Measurements from ENCODE around the gene TAF1B. TPM values are rescaled to one million over a fixed set of nuclear protein-coding genes. Genes with fewer than 3 reads are reported as not detected.

The TAF1B gene
- total RNA-seq, 1 experiment from 2014 or later: 25.5 TPM

DNA sequence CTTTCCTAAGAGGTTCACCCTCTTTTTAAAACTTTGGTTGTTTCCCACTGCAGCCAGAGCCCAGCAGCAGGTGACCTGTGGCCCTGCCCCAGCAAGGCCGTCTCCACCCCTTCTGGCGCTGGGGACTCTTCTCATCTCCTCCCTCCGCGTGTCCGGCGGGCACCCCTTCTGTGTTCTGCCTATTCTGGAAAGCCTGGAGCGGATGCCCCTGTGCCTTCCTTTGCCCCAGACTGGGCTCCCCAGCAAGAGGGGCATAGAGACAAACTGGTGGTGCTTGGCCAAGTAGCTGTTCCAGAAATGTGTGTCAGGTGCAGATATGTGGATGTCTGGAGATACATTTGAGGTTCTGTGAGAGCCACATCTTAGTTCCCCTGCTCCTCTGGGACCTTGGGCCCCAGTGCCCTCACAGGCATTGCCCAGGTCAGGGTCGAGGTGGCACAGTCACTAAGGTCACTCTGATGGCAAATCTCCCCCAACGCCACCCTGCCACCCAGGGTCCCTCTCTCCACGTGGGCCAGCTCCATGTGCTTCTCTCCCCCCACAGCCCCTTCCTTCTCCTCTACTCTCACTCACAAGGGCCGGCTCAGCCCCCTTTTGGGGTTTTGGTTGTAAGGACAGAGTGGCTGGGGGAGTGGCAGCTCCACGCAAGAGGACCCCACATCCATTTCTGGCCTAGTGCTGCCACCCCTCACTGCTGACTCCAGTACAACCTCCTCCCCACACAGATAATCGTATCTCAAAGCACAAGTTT lies 35.5 kb upstream of the TAF1B start:
- Mint-ChIP-seq H3K27ac (ENCODE audit: low read depth, unreplicated experiment) (no peak overlapping the region), H3K27me3 (ENCODE audit: insufficient read depth, unreplicated experiment) (no peaks in the 10 kb centered on the region), H3K36me3 (ENCODE audit: insufficient read depth, unreplicated experiment) (no peaks in the 10 kb centered on the region), H3K4me3 (ENCODE audit: unreplicated experiment) (no peak overlapping the region), H3K4me1 (ENCODE audit: insufficient read depth, unreplicated experiment) (peaks cover 16% of the 10 kb centered on the region), H3K9me3 (ENCODE audit: unreplicated experiment) (no peaks in the 10 kb centered on the region)
- ChIA-PET CTCF (interaction anchor here (0.6 to 1.0 kb wide), 2 partner anchors 8 to 135 kb away, joined by 3 to 4 read pairs; no protein-coding TSS in a partner anchor), POLR2A (interaction anchor here (0.6 kb wide), 1 partner anchor 107 kb away, joined by 4 read pairs; no protein-coding TSS in a partner anchor)
- no peak for DNase-seq (ENCODE audit: unreplicated experiment)
- TF ChIP-seq, protein P1, sequence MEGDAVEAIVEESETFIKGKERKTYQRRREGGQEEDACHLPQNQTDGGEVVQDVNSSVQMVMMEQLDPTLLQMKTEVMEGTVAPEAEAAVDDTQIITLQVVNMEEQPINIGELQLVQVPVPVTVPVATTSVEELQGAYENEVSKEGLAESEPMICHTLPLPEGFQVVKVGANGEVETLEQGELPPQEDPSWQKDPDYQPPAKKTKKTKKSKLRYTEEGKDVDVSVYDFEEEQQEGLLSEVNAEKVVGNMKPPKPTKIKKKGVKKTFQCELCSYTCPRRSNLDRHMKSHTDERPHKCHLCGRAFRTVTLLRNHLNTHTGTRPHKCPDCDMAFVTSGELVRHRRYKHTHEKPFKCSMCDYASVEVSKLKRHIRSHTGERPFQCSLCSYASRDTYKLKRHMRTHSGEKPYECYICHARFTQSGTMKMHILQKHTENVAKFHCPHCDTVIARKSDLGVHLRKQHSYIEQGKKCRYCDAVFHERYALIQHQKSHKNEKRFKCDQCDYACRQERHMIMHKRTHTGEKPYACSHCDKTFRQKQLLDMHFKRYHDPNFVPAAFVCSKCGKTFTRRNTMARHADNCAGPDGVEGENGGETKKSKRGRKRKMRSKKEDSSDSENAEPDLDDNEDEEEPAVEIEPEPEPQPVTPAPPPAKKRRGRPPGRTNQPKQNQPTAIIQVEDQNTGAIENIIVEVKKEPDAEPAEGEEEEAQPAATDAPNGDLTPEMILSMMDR (IDR thresholded peaks at IDR 0.05; ENCODE audit: unreplicated experiment): no peak
- BruUV-seq (replicated peaks): no TSS peak
- intact Hi-C loops (cut with micrococcal nuclease): no loop called here

DNA sequence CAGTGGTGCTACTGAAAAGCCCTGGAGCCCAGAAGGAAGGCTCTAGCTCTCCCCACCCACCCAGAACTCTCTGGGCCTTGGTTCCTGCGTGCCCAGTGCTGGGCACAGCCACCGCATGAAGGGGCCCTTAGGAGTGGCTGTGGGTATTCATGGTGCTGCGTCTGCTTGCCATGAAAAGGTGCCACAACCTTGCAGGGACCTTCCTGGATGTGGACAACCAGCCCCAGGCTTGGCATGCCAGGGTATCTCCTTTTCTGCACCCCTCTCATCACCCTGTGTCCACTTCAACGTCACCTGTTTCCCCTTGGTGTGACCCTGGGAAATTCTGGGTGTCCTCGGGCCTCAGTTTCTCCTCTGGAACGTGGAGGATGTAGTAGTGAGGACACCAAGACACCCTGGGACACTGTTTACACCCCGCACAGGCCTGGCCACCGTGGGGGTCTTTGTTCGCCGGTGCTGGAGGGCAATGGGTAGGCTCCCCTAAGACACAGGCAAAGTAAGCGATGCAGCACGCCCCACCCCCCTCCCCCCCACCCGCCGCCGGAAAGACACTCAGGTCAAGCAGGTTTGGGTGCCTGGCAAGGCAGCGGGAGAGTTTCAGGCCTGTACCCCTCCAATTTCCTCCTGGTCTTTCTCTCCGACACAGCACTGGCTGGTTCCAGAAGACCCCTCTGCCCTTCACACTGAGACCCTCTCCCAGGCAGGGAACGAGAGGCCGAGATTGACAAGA lies 34.8 kb upstream of the TAF1B start:
- TF ChIP-seq, protein P1 (IDR thresholded peaks at IDR 0.05; ENCODE audit: unreplicated experiment): no peak
- peaks cover 9% of the 10 kb centered on the region for H3K4me1 Mint-ChIP-seq (ENCODE audit: insufficient read depth, unreplicated experiment)
- H3K27ac Mint-ChIP-seq (ENCODE audit: low read depth, unreplicated experiment): no peak overlapping the region
- H3K9me3 Mint-ChIP-seq (ENCODE audit: unreplicated experiment): no peaks in the 10 kb centered on the region
- no peak overlapping the region for H3K4me3 Mint-ChIP-seq (ENCODE audit: unreplicated experiment)
- ChIA-PET CTCF (interaction anchor here (0.6 kb wide), 1 partner anchor 363 kb away, joined by 3 read pairs; no protein-coding TSS in a partner anchor), POLR2A (interaction anchor here (0.6 to 0.8 kb wide), 2 partner anchors 10 to 106 kb away, joined by 4 read pairs; no protein-coding TSS in a partner anchor)
- BruUV-seq (replicated peaks): no TSS peak
- DNase-seq (ENCODE audit: unreplicated experiment): no peak
- no peaks in the 10 kb centered on the region for H3K27me3 Mint-ChIP-seq (ENCODE audit: insufficient read depth, unreplicated experiment)
- no peaks in the 10 kb centered on the region for H3K36me3 Mint-ChIP-seq (ENCODE audit: insufficient read depth, unreplicated experiment)
- intact Hi-C loops (cut with micrococcal nuclease): no loop called here

DNA sequence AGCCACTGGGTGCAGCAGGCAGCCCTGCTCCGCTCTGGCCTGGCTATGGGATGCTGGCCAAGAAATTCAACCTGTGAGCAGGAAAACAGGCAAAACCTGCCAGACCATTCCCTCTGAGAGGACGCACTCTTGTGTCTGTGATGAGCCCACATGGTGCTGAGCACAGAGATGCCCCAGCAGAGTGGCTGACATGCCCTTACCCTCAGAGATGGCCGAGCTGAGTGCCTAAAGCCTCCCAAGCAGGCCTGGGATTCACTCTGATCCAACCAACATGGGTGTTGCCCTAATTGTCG lies 34.3 kb upstream of the TAF1B start:
- no peaks in the 10 kb centered on the region for H3K27me3 Mint-ChIP-seq (ENCODE audit: insufficient read depth, unreplicated experiment)
- no peak for DNase-seq (ENCODE audit: unreplicated experiment)
- no peaks in the 10 kb centered on the region for H3K9me3 Mint-ChIP-seq (ENCODE audit: unreplicated experiment)
- no peak overlapping the region for H3K27ac Mint-ChIP-seq (ENCODE audit: low read depth, unreplicated experiment)
- no peaks in the 10 kb centered on the region for H3K36me3 Mint-ChIP-seq (ENCODE audit: insufficient read depth, unreplicated experiment)
- ChIA-PET POLR2A (interaction anchor here (0.8 kb wide), 1 partner anchor 9 kb away, joined by 4 read pairs; no protein-coding TSS in a partner anchor), CTCF (interaction anchor here (0.6 kb wide), 1 partner anchor 363 kb away, joined by 3 read pairs; no protein-coding TSS in a partner anchor)
- peaks cover 7% of the 10 kb centered on the region for H3K4me1 Mint-ChIP-seq (ENCODE audit: insufficient read depth, unreplicated experiment)
- TF ChIP-seq, protein P1 (IDR thresholded peaks at IDR 0.05; ENCODE audit: unreplicated experiment): no peak
- no TSS peak for BruUV-seq (replicated peaks)
- intact Hi-C loops (cut with micrococcal nuclease): no loop called here
- no peak overlapping the region for H3K4me3 Mint-ChIP-seq (ENCODE audit: unreplicated experiment)

DNA sequence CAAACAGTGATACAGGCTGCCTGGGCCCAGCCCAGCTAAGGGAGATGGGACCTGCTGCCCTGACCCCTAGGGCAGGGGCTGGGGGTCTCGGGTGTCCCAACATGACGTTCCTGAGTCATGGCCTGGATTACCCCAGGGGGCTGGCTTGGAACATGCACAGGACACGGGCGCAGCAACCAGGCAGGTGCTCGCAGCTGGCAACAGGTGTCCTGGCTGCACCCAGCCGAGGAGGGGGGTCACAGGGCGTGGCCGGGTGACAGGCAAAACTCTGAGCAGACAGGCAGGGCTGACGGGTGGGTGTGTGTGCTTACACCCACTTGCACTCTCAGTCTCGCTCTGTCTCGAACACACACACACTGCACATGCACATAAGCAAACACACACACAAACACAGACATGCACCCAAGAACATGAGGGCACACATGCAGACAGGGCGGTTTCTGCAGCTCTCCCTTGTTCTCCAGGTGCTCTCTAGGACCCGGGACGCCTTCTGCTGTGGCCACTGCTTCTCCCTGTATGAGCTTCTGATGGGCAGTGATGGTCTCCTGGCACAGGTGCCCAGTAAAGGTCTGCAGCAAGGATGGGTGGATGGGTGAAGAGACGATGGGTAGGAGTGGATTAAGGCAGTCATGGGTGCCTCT lies 33.7 kb upstream of the TAF1B start:
- BruUV-seq (replicated peaks): no TSS peak
- H3K27ac Mint-ChIP-seq (ENCODE audit: low read depth, unreplicated experiment): no peak overlapping the region
- H3K9me3 Mint-ChIP-seq (ENCODE audit: unreplicated experiment): no peaks in the 10 kb centered on the region
- no peak overlapping the region for H3K4me3 Mint-ChIP-seq (ENCODE audit: unreplicated experiment)
- ChIA-PET CTCF (interaction anchor here (1.1 to 1.6 kb wide), 2 partner anchors 120 to 287 kb away, joined by 3 read pairs; no protein-coding TSS in a partner anchor), POLR2A (interaction anchor here (0.8 kb wide), 1 partner anchor 8 kb away, joined by 4 read pairs; no protein-coding TSS in a partner anchor)
- peaks cover 7% of the 10 kb centered on the region for H3K4me1 Mint-ChIP-seq (ENCODE audit: insufficient read depth, unreplicated experiment)
- TF ChIP-seq, protein P1 (IDR thresholded peaks at IDR 0.05; ENCODE audit: unreplicated experiment): no peak
- intact Hi-C loops (cut with micrococcal nuclease): no loop called here
- no peak for DNase-seq (ENCODE audit: unreplicated experiment)
- H3K36me3 Mint-ChIP-seq (ENCODE audit: insufficient read depth, unreplicated experiment): no peaks in the 10 kb centered on the region
- no peaks in the 10 kb centered on the region for H3K27me3 Mint-ChIP-seq (ENCODE audit: insufficient read depth, unreplicated experiment)
